ENCODE data around the gene FBXL12. TPM values are rescaled to one million over a fixed set of nuclear protein-coding genes. Genes with fewer than 3 reads are reported as not detected.
A peak's percentile ranks its signal among the peaks of the same experiment; 100 is the strongest.

Gene FBXL12
- total RNA-seq, 1 donor, result 21.6 TPM

GRCh38 chr19:9838324-9838723, 19.4 kb upstream of the FBXL12 start:
- no peak for TF ChIP-seq CTCF (IDR thresholded peaks at IDR 0.05; ENCODE audit: insufficient read depth, low read depth, low read length)
- no peak overlapping the region for H3K4me3 ChIP-seq (ENCODE audit: low read depth, low read length)
- DNase-seq (ENCODE audit: low read depth), result no peak

GRCh38 chr19:9836021-9836420, 17.1 kb upstream of the FBXL12 start:
- peak; percentile 24 for DNase-seq (ENCODE audit: low read depth)
- TF ChIP-seq CTCF (IDR thresholded peaks at IDR 0.05; ENCODE audit: insufficient read depth, low read depth, low read length), result no peak

GRCh38 chr19:9835507-9835949, 16.6 kb upstream of the FBXL12 start:
- H3K4me3 ChIP-seq (ENCODE audit: low read depth, low read length), result peak overlapping the region; percentile 83
- TF ChIP-seq CTCF (IDR thresholded peaks at IDR 0.05; ENCODE audit: insufficient read depth, low read depth, low read length), result no peak
- DNase-seq (ENCODE audit: low read depth), result no peak

More at GRCh38 chr19:9836021-9836420, 17.1 kb upstream of the FBXL12 start:
- H3K4me3 ChIP-seq (ENCODE audit: low read depth, low read length), result peak overlapping the region; percentile 83

- peak within 1 kb of the TSS; percentile 83 for H3K4me3 ChIP-seq (ENCODE audit: low read depth, low read length)
- DNase-seq (ENCODE audit: low read depth), result peak; percentile 98
- peak; percentile 54 for TF ChIP-seq CTCF (IDR thresholded peaks at IDR 0.05; ENCODE audit: insufficient read depth, low read depth, low read length)
Measured at GRCh38 chr19:9834726-9835506, 16.0 kb upstream of the FBXL12 start, which contains the start of gene PIN1. Gene PIN1, plus strand, starts transcription at chr19:9835318. Its CDS starts 27 bp downstream, at chr19:9835345.

- no peak for DNase-seq (ENCODE audit: low read depth)
- no peak for TF ChIP-seq CTCF (IDR thresholded peaks at IDR 0.05; ENCODE audit: insufficient read depth, low read depth, low read length)
- peak overlapping the region; percentile 81 for H3K4me3 ChIP-seq (ENCODE audit: low read depth, low read length)
Measured at GRCh38 chr19:9834307-9834725, 15.4 kb upstream of the FBXL12 start.

DNA sequence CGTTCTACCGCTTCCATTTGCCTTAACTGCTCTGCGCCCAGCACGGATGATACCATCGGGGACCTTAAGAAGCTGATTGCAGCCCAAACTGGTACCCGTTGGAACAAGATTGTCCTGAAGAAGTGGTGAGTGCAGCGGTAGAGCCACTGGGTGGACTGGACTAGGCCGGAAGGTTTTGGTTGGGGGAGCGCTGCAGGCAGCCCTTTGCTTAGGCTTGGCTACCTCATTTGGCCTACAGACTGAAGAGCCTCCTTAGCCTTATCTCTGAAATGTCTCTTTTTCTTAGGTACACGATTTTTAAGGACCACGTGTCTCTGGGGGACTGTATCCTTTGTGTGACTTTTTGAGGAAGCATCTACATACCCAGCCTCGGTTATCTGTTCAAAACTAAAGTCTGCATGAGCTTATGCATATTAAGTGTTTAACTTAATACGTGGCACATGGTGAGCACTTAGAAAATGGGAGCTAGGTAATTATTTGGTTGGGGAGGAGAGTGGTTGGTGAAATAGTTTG, 9.7 kb upstream of the FBXL12 start:
- TF ChIP-seq CTCF (IDR thresholded peaks at IDR 0.05; ENCODE audit: insufficient read depth, low read depth, low read length), result no peak
- H3K4me3 ChIP-seq (ENCODE audit: low read depth, low read length), result peak overlapping the region; percentile 79
- no peak for DNase-seq (ENCODE audit: low read depth)
